Testis (tissue), 3 donors: Measurements from ENCODE around the gene ABHD11. TPM values are rescaled to one million over a fixed set of nuclear protein-coding genes. Genes with fewer than 3 reads are reported as not detected.

ENCODE experiments used
- DNase-seq: peaks from one replicate; pipeline ENCODE4 v3.0.0-alpha.2; 2019
- H3K27ac ChIP-seq, 2 donors: fragments of 200-600 bp; sonication (generic); one replicate each; pipeline ENCODE4 v1.5.1; 2019
- H3K27me3 ChIP-seq: fragments of 200-600 bp; sonication (generic); one replicate; pipeline ENCODE4 v1.5.1; 2019
- H3K36me3 ChIP-seq: fragments of 200-600 bp; sonication (generic); one replicate; pipeline ENCODE4 v1.5.1; 2017; ENCODE audit warnings: low read depth; ENCODE audit errors: missing control alignments
- H3K4me1 ChIP-seq: fragments of 200-600 bp; sonication (generic); one replicate; pipeline ENCODE4 v1.5.1; 2019
- H3K4me3 ChIP-seq, 2 donors: fragments of 200-600 bp; sonication (generic); one replicate each; pipeline ENCODE4 v1.5.1; 2017 to 2019
- H3K9me3 ChIP-seq: fragments of 200-600 bp; sonication (generic); one replicate; pipeline ENCODE4 v1.5.1; 2017
- CTCF ChIP-seq, 3 experiments: fragments of 450-650 bp in 2 of 3; fragments of 200-600 bp in 1 of 3; sonication (generic) in 1 of 3; IDR thresholded peaks; one replicate each; pipeline ENCODE4 v1.5.1; 2016 to 2019; ENCODE audit warnings: antibody characterized with exemption in 3 of 3, mild to moderate bottlenecking in 2 of 3, moderate library complexity in 1 of 3
- POLR2A ChIP-seq: fragments of 450-650 bp; IDR thresholded peaks from one replicate; pipeline ENCODE4 v1.6.1; 2017; ENCODE audit warnings: antibody characterized with exemption, mild to moderate bottlenecking, moderate library complexity
- WGBS, 2 donors: methylation state at CpG; one replicate each; pipeline ENCODE4 v1.1.5; 2018; 5-methylcytosine and 5-hydroxymethylcytosine counted together
- intact Hi-C: fragments of 100-400 bp; cut with DNase I; formaldehyde crosslinking; loops from one replicate; pipeline ENCODE4 v1.15.1; 2023; ENCODE audit warnings: low total_unique reads
- polyA plus RNA-seq: library from polyadenylated mRNA; stranded (reverse); fragments of 350-450 nt; fragmentation: Illumina TruSeq; extraction: RNeasy Lipid Tissue Mini Kit (QIAGEN cat#74804); gene quantifications from one replicate; pipeline ENCODE4 v1.2.3, GENCODE V29; 2014; ENCODE audit warnings: low read depth, low replicate concordance; ENCODE audit not compliant: insufficient read depth
- total RNA-seq, 2 donors: library from RNA; depleted of rRNA; stranded (reverse); fragments of >200 nt; gene quantifications; one replicate each; pipeline ENCODE4 v1.2.3, GENCODE V29; 2016

The ABHD11 gene
- total and polyA plus RNA-seq, 3 donors from 2014 or later, result 21.6 to 33.1 (median 29.0) TPM

GRCh38 chr7:73739387-73739767, 775 bp upstream of the ABHD11 start:
- Histone ChIP-seq H3K36me3 (no peaks in the 10 kb centered on the region), H3K9me3 (no peaks in the 10 kb centered on the region), H3K4me1 (peaks cover 10% of the 10 kb centered on the region), H3K4me3 (peak overlapping the region; percentile 77), H3K27ac (peak overlapping the region; percentile 85 to 89), H3K27me3 (no peaks in the 10 kb centered on the region)
- no peak for DNase-seq
- intact Hi-C loops, result no loop called here
- WGBS, 2 donors, result 20 to 36% methylated on average over 13 of the region's 13 CpGs
- TF ChIP-seq CTCF (IDR thresholded peaks at IDR 0.05), result no peak
- TF ChIP-seq POLR2A, result no peak

GRCh38 chr7:73738220-73738611, 386 bp downstream of the ABHD11 start:
- H3K4me1 ChIP-seq, result peaks cover 10% of the 10 kb centered on the region
- no peaks in the 10 kb centered on the region for H3K36me3 ChIP-seq
- peak; percentile 78 for DNase-seq
- peak overlapping the region; percentile 77 for H3K4me3 ChIP-seq
- H3K9me3 ChIP-seq, result no peaks in the 10 kb centered on the region
- TF ChIP-seq CTCF (IDR thresholded peaks at IDR 0.05) (no peak), POLR2A (no peak)
- 1% methylated on average over 24 of the region's 24 CpGs for WGBS, 2 donors
- intact Hi-C loops, result no loop called here
- H3K27ac ChIP-seq, result peak overlapping the region; percentile 53 to 69
- no peaks in the 10 kb centered on the region for H3K27me3 ChIP-seq

- intact Hi-C loops, result no loop called here
- Histone ChIP-seq H3K27me3 (no peaks in the 10 kb centered on the region), H3K9me3 (no peaks in the 10 kb centered on the region), H3K27ac (peak overlapping the region in 1 of 2 donors; percentile 69), H3K4me1 (peaks cover 10% of the 10 kb centered on the region), H3K4me3 (peak overlapping the region; percentile 77), H3K36me3 (no peaks in the 10 kb centered on the region)
- 40 to 63% methylated on average over 11 to 13 of the region's 17 CpGs for WGBS, 2 donors
- TF ChIP-seq CTCF (IDR thresholded peaks at IDR 0.05) (no peak), POLR2A (no peak)
- DNase-seq, result no peak
Observed at GRCh38 chr7:73737491-73738219, 947 bp downstream of the ABHD11 start.

DNA sequence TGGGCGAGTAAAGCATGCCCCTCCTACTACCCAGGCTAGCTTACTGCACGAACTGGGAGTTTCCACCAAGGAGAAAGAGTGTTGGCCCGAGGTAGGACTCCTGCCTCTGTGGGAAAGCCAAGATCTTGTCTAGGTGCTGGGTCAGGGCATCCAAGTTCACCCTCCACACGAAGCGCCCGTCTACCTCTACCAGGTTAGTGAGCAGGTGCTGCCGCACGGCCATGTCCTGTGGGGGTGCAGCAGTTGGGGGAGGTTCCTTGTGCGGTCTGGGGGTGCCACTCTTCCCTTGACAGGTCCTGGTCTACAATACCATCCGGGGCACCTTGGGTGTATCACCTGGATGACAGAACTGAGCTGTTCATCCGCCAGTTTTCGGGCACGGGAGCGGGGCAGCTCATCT, 1.7 kb downstream of the ABHD11 start:
- H3K27me3 ChIP-seq, result no peaks in the 10 kb centered on the region
- H3K27ac ChIP-seq, result no peak overlapping the region
- no peaks in the 10 kb centered on the region for H3K9me3 ChIP-seq
- TF ChIP-seq CTCF (IDR thresholded peaks at IDR 0.05), result no peak
- intact Hi-C loops, result no loop called here
- peaks cover 10% of the 10 kb centered on the region for H3K4me1 ChIP-seq
- H3K36me3 ChIP-seq, result no peaks in the 10 kb centered on the region
- no peak overlapping the region for H3K4me3 ChIP-seq
- WGBS, 2 donors, result 90 to 99% methylated on average over 7 to 13 of the region's 14 CpGs
- no peak for DNase-seq

DNA sequence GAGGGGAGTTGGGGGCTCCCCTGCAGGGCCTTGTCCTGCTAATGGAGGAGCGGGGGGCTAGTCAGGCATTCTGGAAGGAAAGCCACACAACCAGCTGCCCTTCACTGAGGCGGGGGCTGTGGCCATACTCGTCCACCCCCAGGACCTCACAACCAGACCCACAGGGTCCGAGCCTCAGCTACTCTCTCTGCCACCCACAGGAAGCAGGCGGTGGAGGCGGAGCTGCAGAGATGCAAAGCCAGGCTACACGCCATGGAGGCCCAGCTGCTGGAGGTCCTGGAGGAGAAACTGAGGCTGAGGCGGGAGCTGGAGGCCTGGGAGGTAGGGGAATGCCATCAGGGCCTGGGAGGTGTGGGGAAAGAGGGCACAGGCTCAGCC, 3.1 kb downstream of the ABHD11 start:
- Histone ChIP-seq H3K36me3 (no peaks in the 10 kb centered on the region), H3K27me3 (no peaks in the 10 kb centered on the region), H3K4me1 (peaks cover 10% of the 10 kb centered on the region), H3K9me3 (no peaks in the 10 kb centered on the region), H3K4me3 (no peak overlapping the region), H3K27ac (no peak overlapping the region)
- 98 to 100% methylated on average over 3 to 8 of the region's 8 CpGs for WGBS, 2 donors
- intact Hi-C loops, result no loop called here
- no peak for DNase-seq
- no peak for TF ChIP-seq POLR2A
- no peak for TF ChIP-seq CTCF (IDR thresholded peaks at IDR 0.05)
